ENCODE results near the gene LMO2. TPM values are rescaled to one million over a fixed set of nuclear protein-coding genes. Genes with fewer than 3 reads are reported as not detected.

The LMO2 gene
- total and polyA plus RNA-seq, 2 of the 13 experiments (the other 11 are each of a cell fraction or from before 2014, with no cell fraction given) = not detected

- FAIRE-seq (no peak), DNase-seq (ENCODE audit: low spot score) (no peak), ATAC-seq (no peak)
- TF ChIP-seq HMGXB3 (CRISPR knock-in tag; IDR thresholded peaks at IDR 0.05; ENCODE audit: borderline replicate concordance) (no peak), THAP11 (CRISPR knock-in tag; IDR thresholded peaks at IDR 0.05) (no peak), ZNF737 (CRISPR knock-in tag; IDR thresholded peaks at IDR 0.05; ENCODE audit: borderline replicate concordance) (no peak), ZNF615 (CRISPR knock-in tag; IDR thresholded peaks at IDR 0.05; ENCODE audit: borderline replicate concordance) (no peak), HNRNPL (IDR thresholded peaks at IDR 0.05; ENCODE audit: low read depth, low read length) (no peak), SKI (IDR thresholded peaks at IDR 0.05; ENCODE audit: partially characterized antibody) (no peak), PAWR (CRISPR knock-in tag; IDR thresholded peaks at IDR 0.05; ENCODE audit: borderline replicate concordance) (no peak), SMAD9 (CRISPR knock-in tag; IDR thresholded peaks at IDR 0.05) (no peak), ZMYM3 (CRISPR knock-in tag; IDR thresholded peaks at IDR 0.05) (no peak), NKX3-1 (CRISPR knock-in tag; IDR thresholded peaks at IDR 0.05) (no peak), ZNF674 (CRISPR knock-in tag; IDR thresholded peaks at IDR 0.05; ENCODE audit: low read depth) (no peak), ETV6 (CRISPR knock-in tag; conservative IDR thresholded peaks at IDR 0.05) (no peak), ZFP90 (CRISPR knock-in tag; IDR thresholded peaks at IDR 0.05; ENCODE audit: borderline replicate concordance) (no peak), ZNF143 (CRISPR knock-in tag; IDR thresholded peaks at IDR 0.05) (no peak), SMYD3 (CRISPR knock-in tag; IDR thresholded peaks at IDR 0.05) (no peak), ZSCAN31 (CRISPR knock-in tag; IDR thresholded peaks at IDR 0.05; ENCODE audit: low read depth) (no peak), CSRNP1 (CRISPR knock-in tag; IDR thresholded peaks at IDR 0.05) (no peak), MBD4 (IDR thresholded peaks at IDR 0.05; ENCODE audit: borderline replicate concordance, low read length) (no peak), ZC3H13 (CRISPR knock-in tag; IDR thresholded peaks at IDR 0.05) (no peak), DMAP1 (CRISPR knock-in tag; IDR thresholded peaks at IDR 0.05) (no peak)
- ChIA-PET CTCF (ENCODE audit: low intra/inter-chr PET ratio, low total read pairs) (no interaction called here), POLR2A (no interaction called here)
- Histone ChIP-seq H3K36me3 (replicated peaks in 1 of 2; ENCODE audit: control insufficient read depth in 1 of 2, insufficient read depth in 2 of 2, low read length in 2 of 2) (no peaks in the 10 kb centered on the region), H3K27ac (ENCODE audit: extremely low read length, insufficient read depth, low read length) (no peak overlapping the region), H4K20me1 (ENCODE audit: insufficient read depth, low read length) (no peaks in the 10 kb centered on the region), H2AFZ (ENCODE audit: low read length) (no peak overlapping the region), H3K4me3 (replicated peaks in 1 of 3; ENCODE audit: insufficient read depth in 1 of 3, low read depth in 2 of 3, low read length in 3 of 3) (no peak overlapping the region), H3K9ac (ENCODE audit: insufficient read depth, low read depth, low read length) (no peak overlapping the region), H3K9me3 (ENCODE audit: low read length) (no peaks in the 10 kb centered on the region), H3K4me1 (ENCODE audit: insufficient read depth, low read length) (no peaks in the 10 kb centered on the region), H3K27me3 (ENCODE audit: control insufficient read depth in 1 of 2, insufficient read depth in 2 of 2, low read length in 2 of 2) (peaks cover 8 to 68% of the 10 kb centered on the region in 2 experiments), H3K4me2 (ENCODE audit: low read depth, low read length) (no peak overlapping the region), H3K79me2 (ENCODE audit: insufficient read depth, low read length) (no peaks in the 10 kb centered on the region)
- in situ Hi-C loops (cut with HindIII; ENCODE audit: extremely low pct_ligation_motif_present, low pct_unique_long_range_greater_than_20kb) (loop anchor here (25.0 kb wide), 1 partner anchor 501 kb away; the partner anchor contains the start of gene ABTB2), intact Hi-C loops (cut with micrococcal nuclease; ENCODE audit: unreplicated experiment) (no loop called here)
- 36% methylated on average over 6 of the region's 6 CpGs for WGBS (ENCODE audit: low lambda C conversion rate)
- BruUV-seq (replicated peaks) = no TSS peak
These were observed 30.5 kb downstream of the LMO2 start for GRCh38 chr11:33861386-33861785.
